ENCODE data around the gene ANK2.

The ANK2 gene

GRCh38 chr4:113049421-113050370 is at the start of gene ANK2:
Gene ANK2 (plus strand): TSS chr4:113049653. CDS start chr4:113049729, 76 bp downstream.
- no peak for DNase-seq

- no peak for DNase-seq
Observed at GRCh38 chr4:113003841-113004240, 45.6 kb upstream of the ANK2 start.

GRCh38 chr4:113004655-113005054 is 44.8 kb upstream of the ANK2 start:
- DNase-seq = no peak

GRCh38 chr4:113006632-113007031 is 42.8 kb upstream of the ANK2 start:
- DNase-seq = no peak

GRCh38 chr4:113007151-113007550 is 42.3 kb upstream of the ANK2 start:
- DNase-seq = no peak

- DNase-seq = no peak
Observed at GRCh38 chr4:113008135-113008534, 41.3 kb upstream of the ANK2 start.

- no peak for DNase-seq
Observed at GRCh38 chr4:113008716-113009115, 40.7 kb upstream of the ANK2 start.

- no peak for DNase-seq
Observed at GRCh38 chr4:113009461-113009860, 40.0 kb upstream of the ANK2 start.

- no peak for DNase-seq
Observed at GRCh38 chr4:113012122-113012725, 37.2 kb upstream of the ANK2 start.

GRCh38 chr4:113012786-113013185 is 36.7 kb upstream of the ANK2 start:
- no peak for DNase-seq

GRCh38 chr4:113013751-113014150 is 35.7 kb upstream of the ANK2 start:
- no peak for DNase-seq

- DNase-seq = no peak
Observed at GRCh38 chr4:113016377-113016776, 33.1 kb upstream of the ANK2 start.

GRCh38 chr4:113020966-113021365 is 28.5 kb upstream of the ANK2 start:
- DNase-seq = no peak

- DNase-seq = no peak
Observed at GRCh38 chr4:113024388-113024787, 25.1 kb upstream of the ANK2 start.

- no peak for DNase-seq
Observed at GRCh38 chr4:113025416-113025815, 24.0 kb upstream of the ANK2 start.

GRCh38 chr4:113026556-113026955 is 22.9 kb upstream of the ANK2 start:
- no peak for DNase-seq

- no peak for DNase-seq
Observed at GRCh38 chr4:113028074-113028473, 21.4 kb upstream of the ANK2 start.

- DNase-seq = no peak
Observed at GRCh38 chr4:113031212-113031611, 18.2 kb upstream of the ANK2 start.

GRCh38 chr4:113040793-113041192 is 8.7 kb upstream of the ANK2 start:
- no peak for DNase-seq

GRCh38 chr4:113042502-113042901 is 7.0 kb upstream of the ANK2 start:
- DNase-seq = no peak

GRCh38 chr4:113043591-113043990 is 5.9 kb upstream of the ANK2 start:
- no peak for DNase-seq

- DNase-seq = no peak
Observed at GRCh38 chr4:113050371-113050755, 910 bp downstream of the ANK2 start.

GRCh38 chr4:113050837-113051236 is 1.4 kb downstream of the ANK2 start:
- DNase-seq = no peak

GRCh38 chr4:113051361-113051760 is 1.9 kb downstream of the ANK2 start:
- no peak for DNase-seq

Data from NCI-H1048 (cell line).